Neural progenitor cell (in vitro differentiated cells): ENCODE measurements around the gene GFI1.

Experiments
- EZH2 ChIP-seq: fragments of 200-600 bp; sonication (generic); IDR thresholded peaks from 2 replicates; pipeline ENCODE4 v1.6.1; 2017; ENCODE audit warnings: antibody characterized with exemption, mild to moderate bottlenecking, moderate library complexity
- TF ChIP-seq, protein P1 (sequence below): fragments of 200-600 bp; sonication (generic); IDR thresholded peaks from 2 replicates; pipeline ENCODE4 v1.5.1; 2017; ENCODE audit warnings: antibody characterized with exemption, mild to moderate bottlenecking

DNA sequence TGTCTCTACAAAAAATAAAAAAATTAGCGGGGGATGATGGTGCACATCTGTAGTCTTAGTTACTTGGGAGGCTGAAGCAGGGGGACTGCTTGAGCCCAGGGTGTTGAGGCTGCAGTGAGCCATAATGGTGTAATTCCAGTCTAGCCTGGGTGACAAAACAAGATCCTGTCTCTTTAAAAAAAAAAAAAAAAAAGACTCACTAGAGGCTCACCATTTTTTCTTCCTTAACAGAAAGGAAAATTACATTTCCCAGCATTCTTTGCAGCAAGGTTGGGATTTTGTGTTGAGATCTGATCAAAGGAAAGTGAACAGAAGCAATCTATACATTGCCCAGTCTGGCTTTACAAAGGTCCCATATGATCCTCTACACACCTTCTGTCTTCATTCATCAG, 21.5 kb downstream of the GFI1 start:
- TF ChIP-seq EZH2, result no peak
- TF ChIP-seq, protein P1, sequence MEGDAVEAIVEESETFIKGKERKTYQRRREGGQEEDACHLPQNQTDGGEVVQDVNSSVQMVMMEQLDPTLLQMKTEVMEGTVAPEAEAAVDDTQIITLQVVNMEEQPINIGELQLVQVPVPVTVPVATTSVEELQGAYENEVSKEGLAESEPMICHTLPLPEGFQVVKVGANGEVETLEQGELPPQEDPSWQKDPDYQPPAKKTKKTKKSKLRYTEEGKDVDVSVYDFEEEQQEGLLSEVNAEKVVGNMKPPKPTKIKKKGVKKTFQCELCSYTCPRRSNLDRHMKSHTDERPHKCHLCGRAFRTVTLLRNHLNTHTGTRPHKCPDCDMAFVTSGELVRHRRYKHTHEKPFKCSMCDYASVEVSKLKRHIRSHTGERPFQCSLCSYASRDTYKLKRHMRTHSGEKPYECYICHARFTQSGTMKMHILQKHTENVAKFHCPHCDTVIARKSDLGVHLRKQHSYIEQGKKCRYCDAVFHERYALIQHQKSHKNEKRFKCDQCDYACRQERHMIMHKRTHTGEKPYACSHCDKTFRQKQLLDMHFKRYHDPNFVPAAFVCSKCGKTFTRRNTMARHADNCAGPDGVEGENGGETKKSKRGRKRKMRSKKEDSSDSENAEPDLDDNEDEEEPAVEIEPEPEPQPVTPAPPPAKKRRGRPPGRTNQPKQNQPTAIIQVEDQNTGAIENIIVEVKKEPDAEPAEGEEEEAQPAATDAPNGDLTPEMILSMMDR, result no peak
